Measurements from ENCODE around the gene ADGRL2. TPM values are rescaled to one million over a fixed set of nuclear protein-coding genes. Genes with fewer than 3 reads are reported as not detected.

Gene ADGRL2
- total and polyA plus RNA-seq, 2 experiments from 2014 or later, result 45.1 to 139 TPM

GRCh38 chr1:81840805-81841204 lies 40.1 kb downstream of the ADGRL2 start:
- H3K27me3 ChIP-seq, result no peaks in the 10 kb centered on the region
- H4K20me1 ChIP-seq (ENCODE audit: insufficient read depth, poor library complexity, severe bottlenecking), result peaks cover 32% of the 10 kb centered on the region
- DNase-seq (ENCODE audit: low spot score), result no peak
- TF ChIP-seq EZH2 (IDR thresholded peaks at IDR 0.05; ENCODE audit: borderline replicate concordance) (no peak), CTCF (IDR thresholded peaks at IDR 0.05; ENCODE audit: poor library complexity) (no peak), EZH2phosphoT487 (IDR thresholded peaks at IDR 0.05; ENCODE audit: low read depth, severe bottlenecking, unreplicated experiment) (no peak)
- no peaks in the 10 kb centered on the region for H3K9me2 ChIP-seq (replicated peaks; ENCODE audit: insufficient read depth)
- no peaks in the 10 kb centered on the region for H3K36me3 ChIP-seq (replicated peaks; ENCODE audit: insufficient read depth, low read depth)
- no peaks in the 10 kb centered on the region for H3K4me1 ChIP-seq (ENCODE audit: insufficient read depth)
- peaks cover 91% of the 10 kb centered on the region for H3K79me2 ChIP-seq
- H3K9me3 ChIP-seq (ENCODE audit: low read depth), result no peaks in the 10 kb centered on the region
- H3K27ac ChIP-seq, result no peak overlapping the region
- H2AFZ ChIP-seq, result no peak overlapping the region
- 96% methylated on average over 1 of the region's 1 CpG for WGBS (ENCODE audit: low lambda C conversion rate, missing lambda C conversion rate)
- H3K4me3 ChIP-seq, result no peak overlapping the region
- H3K4me2 ChIP-seq, result no peak overlapping the region

GRCh38 chr1:81841795-81842194 lies 41.1 kb downstream of the ADGRL2 start:
- Histone ChIP-seq H3K36me3 (replicated peaks; ENCODE audit: insufficient read depth, low read depth) (no peaks in the 10 kb centered on the region), H3K79me2 (peaks cover 91% of the 10 kb centered on the region), H3K4me2 (no peak overlapping the region), H3K9me3 (ENCODE audit: low read depth) (no peaks in the 10 kb centered on the region), H3K27me3 (no peaks in the 10 kb centered on the region), H4K20me1 (ENCODE audit: insufficient read depth, poor library complexity, severe bottlenecking) (peaks cover 23% of the 10 kb centered on the region), H3K4me3 (no peak overlapping the region), H2AFZ (no peak overlapping the region), H3K4me1 (ENCODE audit: insufficient read depth) (no peaks in the 10 kb centered on the region), H3K9me2 (replicated peaks; ENCODE audit: insufficient read depth) (no peaks in the 10 kb centered on the region), H3K27ac (no peak overlapping the region)
- 74% methylated on average over 4 of the region's 4 CpGs for WGBS (ENCODE audit: low lambda C conversion rate, missing lambda C conversion rate)
- no peak for DNase-seq (ENCODE audit: low spot score)
- TF ChIP-seq EZH2 (IDR thresholded peaks at IDR 0.05; ENCODE audit: borderline replicate concordance) (no peak), EZH2phosphoT487 (IDR thresholded peaks at IDR 0.05; ENCODE audit: low read depth, severe bottlenecking, unreplicated experiment) (no peak), CTCF (IDR thresholded peaks at IDR 0.05; ENCODE audit: poor library complexity) (no peak)

GRCh38 chr1:81844477-81844876 lies 43.7 kb downstream of the ADGRL2 start:
- Histone ChIP-seq H3K4me1 (ENCODE audit: insufficient read depth) (peaks cover 9% of the 10 kb centered on the region), H3K9me2 (replicated peaks; ENCODE audit: insufficient read depth) (no peaks in the 10 kb centered on the region), H3K27me3 (no peaks in the 10 kb centered on the region), H3K4me3 (no peak overlapping the region), H3K79me2 (peaks cover 89% of the 10 kb centered on the region), H4K20me1 (ENCODE audit: insufficient read depth, poor library complexity, severe bottlenecking) (peaks cover 26% of the 10 kb centered on the region), H3K4me2 (no peak overlapping the region), H3K9me3 (ENCODE audit: low read depth) (no peaks in the 10 kb centered on the region), H2AFZ (no peak overlapping the region), H3K36me3 (replicated peaks; ENCODE audit: insufficient read depth, low read depth) (no peaks in the 10 kb centered on the region), H3K27ac (no peak overlapping the region)
- TF ChIP-seq EZH2phosphoT487 (IDR thresholded peaks at IDR 0.05; ENCODE audit: low read depth, severe bottlenecking, unreplicated experiment), result no peak
- TF ChIP-seq CTCF (IDR thresholded peaks at IDR 0.05; ENCODE audit: poor library complexity), result no peak
- TF ChIP-seq EZH2 (IDR thresholded peaks at IDR 0.05; ENCODE audit: borderline replicate concordance), result no peak
- 50% methylated on average over 2 of the region's 2 CpGs for WGBS (ENCODE audit: low lambda C conversion rate, missing lambda C conversion rate)
- DNase-seq (ENCODE audit: low spot score), result no peak

- no peaks in the 10 kb centered on the region for H3K36me3 ChIP-seq (replicated peaks; ENCODE audit: insufficient read depth, low read depth)
- no peaks in the 10 kb centered on the region for H3K27me3 ChIP-seq
- H4K20me1 ChIP-seq (ENCODE audit: insufficient read depth, poor library complexity, severe bottlenecking), result peaks cover 31% of the 10 kb centered on the region
- H2AFZ ChIP-seq, result no peak overlapping the region
- WGBS (ENCODE audit: low lambda C conversion rate, missing lambda C conversion rate), result 96% methylated on average over 1 of the region's 1 CpG
- H3K4me1 ChIP-seq (ENCODE audit: insufficient read depth), result peaks cover 9% of the 10 kb centered on the region
- peaks cover 93% of the 10 kb centered on the region for H3K79me2 ChIP-seq
- no peak overlapping the region for H3K4me3 ChIP-seq
- no peaks in the 10 kb centered on the region for H3K9me2 ChIP-seq (replicated peaks; ENCODE audit: insufficient read depth)
- TF ChIP-seq CTCF (IDR thresholded peaks at IDR 0.05; ENCODE audit: poor library complexity), result no peak
- TF ChIP-seq EZH2phosphoT487 (IDR thresholded peaks at IDR 0.05; ENCODE audit: low read depth, severe bottlenecking, unreplicated experiment), result no peak
- no peak overlapping the region for H3K27ac ChIP-seq
- H3K9me3 ChIP-seq (ENCODE audit: low read depth), result no peaks in the 10 kb centered on the region
- no peak for DNase-seq (ENCODE audit: low spot score)
- H3K4me2 ChIP-seq, result no peak overlapping the region
These were observed 45.9 kb downstream of the ADGRL2 start for GRCh38 chr1:81846630-81847029.
